HG03439 (cell line): ENCODE results near the gene ZNF483.
"Not testable (repeated sequence)": the region's sequence is repeated elsewhere in the genome, so short reads cannot be mapped to it uniquely, and the experiment has no call there.

Source experiments
- ATAC-seq: cut with Tn5 transposase; IDR thresholded peaks from one replicate; pipeline ENCODE4 v1.9.1; 2021; ENCODE audit warnings: mild to moderate bottlenecking, moderate library complexity; ENCODE audit not compliant: unreplicated experiment

ZNF483 gene

GRCh38 chr9:111525056-111525977, at the start of gene ZNF483:
TSS of gene ZNF483 (plus strand) at chr9:111525179. CDS start at chr9:111527396, 2,217 bp downstream.
- no peak for ATAC-seq

GRCh38 chr9:111475195-111475594, 49.8 kb upstream of the ZNF483 start:
- ATAC-seq: no peak

- ATAC-seq: no peak
These were observed 47.3 kb upstream of the ZNF483 start for GRCh38 chr9:111477677-111478076.

GRCh38 chr9:111481885-111482636, 42.9 kb upstream of the ZNF483 start:
- ATAC-seq: no peak

GRCh38 chr9:111482694-111483438, 42.1 kb upstream of the ZNF483 start:
- ATAC-seq: peak; percentile 66

GRCh38 chr9:111483439-111483857, 41.5 kb upstream of the ZNF483 start:
- ATAC-seq: peak; percentile 35

GRCh38 chr9:111483858-111484571, 41.0 kb upstream of the ZNF483 start, which contains the start of gene ECPAS:
TSS of gene ECPAS (minus strand) at chr9:111484383. CDS start at chr9:111472918, 11,465 bp downstream.
- peak; percentile 53 for ATAC-seq

- ATAC-seq: no peak
These were observed 40.4 kb upstream of the ZNF483 start for GRCh38 chr9:111484572-111484894.

- not testable (repeated sequence) for ATAC-seq
These were observed 27.8 kb upstream of the ZNF483 start for GRCh38 chr9:111497196-111497595.

GRCh38 chr9:111501005-111501562, 23.9 kb upstream of the ZNF483 start:
- no peak for ATAC-seq

GRCh38 chr9:111501648-111502047, 23.3 kb upstream of the ZNF483 start:
- no peak for ATAC-seq

GRCh38 chr9:111502506-111502905, 22.5 kb upstream of the ZNF483 start:
- no peak for ATAC-seq

- ATAC-seq: not testable (repeated sequence)
These were observed 13.4 kb upstream of the ZNF483 start for GRCh38 chr9:111511581-111511980.

- ATAC-seq: no peak
These were observed 10.0 kb upstream of the ZNF483 start for GRCh38 chr9:111514967-111515366.

GRCh38 chr9:111516061-111516465, 8.9 kb upstream of the ZNF483 start:
- no peak for ATAC-seq

- ATAC-seq: no peak
These were observed 286 bp upstream of the ZNF483 start for GRCh38 chr9:111524731-111525055.

GRCh38 chr9:111527347-111527746, 2.4 kb downstream of the ZNF483 start:
- ATAC-seq: no peak

- ATAC-seq: no peak
These were observed 4.8 kb downstream of the ZNF483 start for GRCh38 chr9:111529787-111530186.

GRCh38 chr9:111531716-111532115, 6.7 kb downstream of the ZNF483 start:
- ATAC-seq: no peak

GRCh38 chr9:111533099-111533790, 8.3 kb downstream of the ZNF483 start:
- ATAC-seq: no peak
